ENCODE results near the gene PTPRM.

DNA sequence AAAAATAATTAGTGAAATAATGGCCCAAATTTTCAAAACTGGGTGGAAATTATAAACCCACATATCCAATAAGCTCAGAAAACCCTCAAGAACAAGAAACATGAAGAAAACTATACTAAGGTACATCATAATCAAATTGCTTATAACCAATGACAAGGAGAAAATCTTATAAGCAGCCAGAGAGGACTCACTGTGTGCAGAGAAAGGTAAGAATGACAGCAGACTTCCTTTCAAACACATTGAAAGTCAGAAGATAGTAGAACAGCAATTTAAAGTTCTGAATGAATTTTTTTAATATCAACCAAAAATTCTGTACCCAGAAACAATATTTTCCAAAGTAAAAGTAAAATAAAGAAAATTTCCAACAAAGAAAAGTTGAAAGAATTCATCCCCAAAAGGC is 844.4 kb downstream of the PTPRM start:
- TF ChIP-seq, protein P1, sequence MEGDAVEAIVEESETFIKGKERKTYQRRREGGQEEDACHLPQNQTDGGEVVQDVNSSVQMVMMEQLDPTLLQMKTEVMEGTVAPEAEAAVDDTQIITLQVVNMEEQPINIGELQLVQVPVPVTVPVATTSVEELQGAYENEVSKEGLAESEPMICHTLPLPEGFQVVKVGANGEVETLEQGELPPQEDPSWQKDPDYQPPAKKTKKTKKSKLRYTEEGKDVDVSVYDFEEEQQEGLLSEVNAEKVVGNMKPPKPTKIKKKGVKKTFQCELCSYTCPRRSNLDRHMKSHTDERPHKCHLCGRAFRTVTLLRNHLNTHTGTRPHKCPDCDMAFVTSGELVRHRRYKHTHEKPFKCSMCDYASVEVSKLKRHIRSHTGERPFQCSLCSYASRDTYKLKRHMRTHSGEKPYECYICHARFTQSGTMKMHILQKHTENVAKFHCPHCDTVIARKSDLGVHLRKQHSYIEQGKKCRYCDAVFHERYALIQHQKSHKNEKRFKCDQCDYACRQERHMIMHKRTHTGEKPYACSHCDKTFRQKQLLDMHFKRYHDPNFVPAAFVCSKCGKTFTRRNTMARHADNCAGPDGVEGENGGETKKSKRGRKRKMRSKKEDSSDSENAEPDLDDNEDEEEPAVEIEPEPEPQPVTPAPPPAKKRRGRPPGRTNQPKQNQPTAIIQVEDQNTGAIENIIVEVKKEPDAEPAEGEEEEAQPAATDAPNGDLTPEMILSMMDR (conservative IDR thresholded peaks at IDR 0.05; ENCODE audit: low read depth, low read length) = no peak
- TF ChIP-seq EZH2 (IDR thresholded peaks at IDR 0.05; ENCODE audit: borderline replicate concordance, low read depth, low read length, poor library complexity, severe bottlenecking) = no peak
